Duodenal mucosa (tissue), 2 donors: ENCODE measurements around the gene SPRR2A.
"Not testable (repeated sequence)": the region's sequence is repeated elsewhere in the genome, so short reads cannot be mapped to it uniquely, and the experiment has no call there.

Experiments used
- H3K27ac ChIP-seq: one replicate; pipeline ENCODE4 v1.7.0; 2013; ENCODE audit warnings: low read depth, low read length
- H3K27me3 ChIP-seq, 2 donors: one replicate each; pipeline ENCODE4 v1.7.0; 2013; ENCODE audit warnings: low read length in 2 of 2, control low read depth in 1 of 2; ENCODE audit not compliant: insufficient read depth in 2 of 2, control insufficient read depth in 1 of 2
- H3K36me3 ChIP-seq, 2 donors: one replicate each; pipeline ENCODE4 v1.7.0; 2013; ENCODE audit warnings: low read length in 2 of 2, control low read depth in 1 of 2; ENCODE audit not compliant: insufficient read depth in 2 of 2, control insufficient read depth in 1 of 2
- H3K4me1 ChIP-seq, 2 donors: one replicate each; pipeline ENCODE4 v1.7.0; 2013; ENCODE audit warnings: low read length in 2 of 2, control low read depth in 1 of 2; ENCODE audit not compliant: insufficient read depth in 2 of 2, control insufficient read depth in 1 of 2
- H3K4me3 ChIP-seq, 2 donors: one replicate each; pipeline ENCODE4 v1.7.0; 2013; ENCODE audit warnings: low read length in 2 of 2, low read depth in 1 of 2
- H3K9ac ChIP-seq, 2 donors: one replicate each; pipeline ENCODE4 v1.7.0; 2013; ENCODE audit warnings: low read length in 2 of 2, low read depth in 1 of 2
- H3K9me3 ChIP-seq, 2 donors: one replicate each; pipeline ENCODE4 v1.7.0; 2013; ENCODE audit warnings: low read length in 2 of 2, control low read depth in 1 of 2; ENCODE audit not compliant: control insufficient read depth in 1 of 2

Gene SPRR2A

GRCh38 chr1:153058826-153059784, 1.8 kb upstream of the SPRR2A start:
- no peaks in the 10 kb centered on the region for H3K9me3 ChIP-seq
- no peak overlapping the region for H3K9ac ChIP-seq
- H3K4me3 ChIP-seq: no peak overlapping the region
- H3K27me3 ChIP-seq: no peaks in the 10 kb centered on the region
- H3K36me3 ChIP-seq: no peaks in the 10 kb centered on the region
- no peaks in the 10 kb centered on the region for H3K4me1 ChIP-seq
- no peak overlapping the region for H3K27ac ChIP-seq

GRCh38 chr1:153058154-153058553, 842 bp upstream of the SPRR2A start:
- H3K36me3 ChIP-seq: no peaks in the 10 kb centered on the region
- no peak overlapping the region for H3K27ac ChIP-seq

GRCh38 chr1:153056111-153056510, 1.2 kb downstream of the SPRR2A start:
- not testable (repeated sequence) for H3K27ac ChIP-seq, H3K9me3 ChIP-seq, H3K4me1 ChIP-seq, H3K4me3 ChIP-seq, H3K36me3 ChIP-seq, H3K27me3 ChIP-seq, H3K9ac ChIP-seq

More at GRCh38 chr1:153058154-153058553, 842 bp upstream of the SPRR2A start:
- no peaks in the 10 kb centered on the region for H3K9me3 ChIP-seq
- H3K4me1 ChIP-seq: no peaks in the 10 kb centered on the region
- no peak overlapping the region for H3K9ac ChIP-seq
- no peaks in the 10 kb centered on the region for H3K27me3 ChIP-seq
- H3K4me3 ChIP-seq: no peak overlapping the region

- H3K4me3 ChIP-seq: no peak overlapping the region
- H3K36me3 ChIP-seq: no peaks in the 10 kb centered on the region
- H3K27ac ChIP-seq: no peak overlapping the region
- no peaks in the 10 kb centered on the region for H3K4me1 ChIP-seq
- no peak overlapping the region for H3K9ac ChIP-seq
- no peaks in the 10 kb centered on the region for H3K27me3 ChIP-seq
- no peaks in the 10 kb centered on the region for H3K9me3 ChIP-seq
These were observed 8.1 kb downstream of the SPRR2A start for GRCh38 chr1:153049211-153049610.

GRCh38 chr1:153040950-153041631, 16.2 kb downstream of the SPRR2A start, which contains the start of gene SPRR2D:
Gene SPRR2D, minus strand, starts transcription at chr1:153041120. Its CDS starts 774 bp downstream, at chr1:153040346.
- Histone ChIP-seq H3K9me3 (no peaks in the 10 kb centered on the region), H3K27ac (no peak within 1 kb of the TSS), H3K9ac (no peak within 1 kb of the TSS), H3K36me3 (no peaks in the 10 kb centered on the region), H3K4me1 (no peaks in the 10 kb centered on the region), H3K27me3 (no peaks in the 10 kb centered on the region), H3K4me3 (no peak within 1 kb of the TSS)

- Histone ChIP-seq H3K9ac (no peak overlapping the region), H3K4me1 (no peaks in the 10 kb centered on the region), H3K4me3 (no peak overlapping the region), H3K36me3 (no peaks in the 10 kb centered on the region), H3K27me3 (no peaks in the 10 kb centered on the region), H3K27ac (no peak overlapping the region), H3K9me3 (no peaks in the 10 kb centered on the region)
These were observed 22.1 kb downstream of the SPRR2A start for GRCh38 chr1:153035211-153035610.

- H3K4me1 ChIP-seq: no peaks in the 10 kb centered on the region
- H3K4me3 ChIP-seq: no peak overlapping the region
- no peak overlapping the region for H3K9ac ChIP-seq
- no peaks in the 10 kb centered on the region for H3K9me3 ChIP-seq
- H3K27me3 ChIP-seq: no peaks in the 10 kb centered on the region
- H3K27ac ChIP-seq: no peak overlapping the region
- no peaks in the 10 kb centered on the region for H3K36me3 ChIP-seq
These were observed 24.5 kb downstream of the SPRR2A start for GRCh38 chr1:153032677-153033308.

- H3K4me1 ChIP-seq: no peaks in the 10 kb centered on the region
- no peaks in the 10 kb centered on the region for H3K9me3 ChIP-seq
- H3K36me3 ChIP-seq: no peaks in the 10 kb centered on the region
- no peak overlapping the region for H3K9ac ChIP-seq
- no peak overlapping the region for H3K4me3 ChIP-seq
- no peaks in the 10 kb centered on the region for H3K27me3 ChIP-seq
- H3K27ac ChIP-seq: no peak overlapping the region
These were observed 25.2 kb downstream of the SPRR2A start for GRCh38 chr1:153032073-153032472.

GRCh38 chr1:153030895-153031294, 26.4 kb downstream of the SPRR2A start, which contains the start of gene SPRR1B:
Gene SPRR1B, plus strand, starts transcription at chr1:153031203. Its CDS starts 1,143 bp downstream, at chr1:153032346.
- Histone ChIP-seq H3K4me3 (no peak within 1 kb of the TSS), H3K4me1 (no peaks in the 10 kb centered on the region), H3K36me3 (no peaks in the 10 kb centered on the region), H3K27me3 (no peaks in the 10 kb centered on the region), H3K27ac (no peak within 1 kb of the TSS), H3K9me3 (no peaks in the 10 kb centered on the region), H3K9ac (no peak within 1 kb of the TSS)

GRCh38 chr1:153028766-153029165, 28.5 kb downstream of the SPRR2A start:
- Histone ChIP-seq H3K4me1 (no peaks in the 10 kb centered on the region), H3K4me3 (no peak overlapping the region)

More at GRCh38 chr1:153028766-153029165, 28.5 kb downstream of the SPRR2A start:
- no peaks in the 10 kb centered on the region for H3K9me3 ChIP-seq
- no peak overlapping the region for H3K27ac ChIP-seq
- H3K36me3 ChIP-seq: no peaks in the 10 kb centered on the region
- H3K9ac ChIP-seq: no peak overlapping the region
- H3K27me3 ChIP-seq: no peaks in the 10 kb centered on the region
